HL-60/S4 treated with retinoic acid at 250 ng/mL for 4 days and 3 days (cell line): Measurements from ENCODE around the gene AFAP1L1.
"Not testable (repeated sequence)": the region's sequence is repeated elsewhere in the genome, so short reads cannot be mapped to it uniquely, and the experiment has no call there.

Source experiments
- in situ Hi-C: fragments of 300-500 bp; cut with MboI; formaldehyde crosslinking; loops from 2 replicates; pipeline ENCODE4 v1.7.0; 2022; ENCODE audit warnings: low sequenced_read_pairs

The AFAP1L1 gene

DNA sequence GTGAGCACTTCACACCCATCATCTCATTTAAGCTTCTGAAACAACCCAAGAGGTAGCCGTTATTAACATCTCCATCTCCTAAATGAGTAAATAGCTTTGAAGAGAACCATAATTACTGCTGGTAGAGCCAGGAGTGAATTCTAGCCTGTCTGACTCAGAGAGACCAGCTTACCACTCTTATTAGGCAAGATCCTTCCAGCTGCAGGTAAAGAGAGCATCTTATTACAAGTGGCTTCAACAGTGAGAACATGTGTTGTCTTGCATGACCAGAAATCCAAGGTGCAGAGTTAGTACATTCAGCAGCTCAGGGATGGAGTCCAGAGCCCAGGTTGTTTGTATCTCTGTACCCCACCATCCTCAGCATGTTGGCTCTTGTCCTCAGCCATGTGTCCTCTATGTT is 10.9 kb upstream of the AFAP1L1 start:
- in situ Hi-C loops, result no loop called here

DNA sequence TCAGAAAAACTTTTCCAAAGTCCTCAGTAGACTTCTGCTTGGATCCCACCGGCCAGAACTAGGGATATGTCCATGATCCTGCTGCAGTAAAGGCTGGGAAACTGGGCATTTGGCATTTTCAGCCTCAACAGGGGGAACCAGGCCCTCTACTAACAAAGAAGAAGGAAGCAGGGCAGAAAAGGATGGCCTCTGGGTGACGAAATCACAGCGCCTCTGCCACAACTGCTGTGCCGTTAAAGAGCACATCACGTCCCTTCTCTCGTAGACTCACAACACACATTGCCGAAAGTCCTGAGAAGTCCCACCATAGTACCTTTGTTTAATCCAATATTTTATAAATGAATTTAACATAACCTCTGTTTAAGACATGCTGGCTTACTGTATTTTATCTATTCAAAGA is 10.4 kb upstream of the AFAP1L1 start:
- in situ Hi-C loops, result no loop called here

DNA sequence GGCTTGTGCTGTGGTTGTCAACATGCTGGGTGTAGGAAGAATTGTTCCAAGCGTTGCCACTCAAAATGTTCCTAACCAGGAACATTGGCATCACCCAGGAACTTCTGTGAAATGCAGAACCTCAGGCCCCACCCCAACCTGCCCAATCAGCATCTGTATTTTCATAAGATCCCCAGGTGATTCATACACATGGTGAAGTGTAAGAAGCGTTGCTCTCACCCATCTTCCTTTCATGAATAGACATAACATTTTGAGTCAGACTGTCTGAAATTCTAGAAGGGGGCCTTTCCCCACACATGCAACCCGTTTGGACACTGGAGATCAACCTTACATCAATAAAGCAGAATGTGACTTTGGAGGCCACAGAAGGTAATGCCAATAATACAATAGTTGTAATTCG is 9.3 kb upstream of the AFAP1L1 start:
- in situ Hi-C loops, result no loop called here

DNA sequence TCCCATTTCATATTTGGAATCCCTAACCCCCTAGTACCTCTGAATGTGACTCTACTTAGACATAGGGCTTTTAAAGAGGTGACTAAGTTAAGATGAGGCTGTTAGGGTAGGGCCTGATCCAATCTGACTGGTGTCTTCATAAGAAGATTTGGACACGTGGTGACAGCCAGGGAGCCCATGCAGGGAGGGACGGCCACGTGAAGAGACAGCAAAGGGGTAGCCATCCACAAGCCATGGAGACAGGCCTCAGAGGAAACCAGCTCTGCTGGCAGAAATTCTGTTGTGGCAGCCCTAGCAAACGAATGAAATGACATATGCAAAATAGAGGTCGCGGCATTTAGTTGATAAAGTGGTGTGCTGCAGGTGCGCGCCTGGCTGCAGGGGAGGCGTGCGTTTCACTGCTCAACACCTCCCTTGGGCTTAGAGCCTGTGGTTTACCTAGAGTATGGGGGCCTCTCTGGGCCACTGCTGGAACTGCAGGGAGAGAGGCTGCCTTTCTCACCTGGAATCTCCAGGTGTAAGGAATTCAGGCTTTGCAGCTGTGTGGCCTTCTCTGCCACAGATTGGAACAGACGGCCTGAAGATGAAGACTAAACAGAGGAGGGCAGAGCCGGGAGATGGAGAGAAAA is 7.1 kb upstream of the AFAP1L1 start:
- in situ Hi-C loops, result no loop called here

DNA sequence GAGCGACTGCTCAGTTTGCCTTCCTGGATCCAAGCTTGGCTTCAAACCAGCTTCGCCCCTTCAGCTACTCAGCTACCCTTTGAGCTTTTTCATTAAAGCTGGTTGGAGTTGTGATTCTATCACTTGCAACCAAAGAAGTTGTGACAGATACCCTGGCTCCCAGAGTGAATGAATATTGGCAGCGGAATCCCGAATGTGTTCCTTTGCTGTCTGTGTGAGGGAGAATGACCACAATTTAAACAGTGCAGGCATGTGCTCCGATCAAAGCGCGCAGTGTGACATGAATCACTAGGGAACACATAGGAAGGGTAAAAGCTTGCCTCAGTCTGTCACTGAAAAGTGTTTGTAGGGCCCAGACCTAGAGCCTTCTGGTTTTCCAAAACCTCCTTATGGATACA is 6.6 kb upstream of the AFAP1L1 start:
- in situ Hi-C loops, result no loop called here

DNA sequence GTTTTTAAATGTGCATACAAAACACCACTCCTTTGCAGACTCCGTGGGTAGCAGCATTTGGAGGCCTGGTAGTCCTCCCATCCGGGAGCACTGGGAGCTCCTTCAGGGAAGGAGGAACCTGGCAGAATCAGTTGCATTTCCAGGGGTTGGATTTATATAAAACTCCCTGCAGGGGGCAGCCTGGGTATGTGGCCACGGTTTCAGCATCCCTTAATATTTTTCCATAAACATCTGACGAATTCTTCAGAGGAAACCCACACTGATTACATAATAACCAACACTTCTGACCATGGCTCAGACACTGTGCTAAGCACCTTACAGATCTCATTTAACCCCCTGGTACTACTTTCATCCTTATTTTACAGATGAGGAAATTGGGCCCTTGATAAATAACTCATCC is 6.1 kb upstream of the AFAP1L1 start:
- in situ Hi-C loops, result no loop called here

DNA sequence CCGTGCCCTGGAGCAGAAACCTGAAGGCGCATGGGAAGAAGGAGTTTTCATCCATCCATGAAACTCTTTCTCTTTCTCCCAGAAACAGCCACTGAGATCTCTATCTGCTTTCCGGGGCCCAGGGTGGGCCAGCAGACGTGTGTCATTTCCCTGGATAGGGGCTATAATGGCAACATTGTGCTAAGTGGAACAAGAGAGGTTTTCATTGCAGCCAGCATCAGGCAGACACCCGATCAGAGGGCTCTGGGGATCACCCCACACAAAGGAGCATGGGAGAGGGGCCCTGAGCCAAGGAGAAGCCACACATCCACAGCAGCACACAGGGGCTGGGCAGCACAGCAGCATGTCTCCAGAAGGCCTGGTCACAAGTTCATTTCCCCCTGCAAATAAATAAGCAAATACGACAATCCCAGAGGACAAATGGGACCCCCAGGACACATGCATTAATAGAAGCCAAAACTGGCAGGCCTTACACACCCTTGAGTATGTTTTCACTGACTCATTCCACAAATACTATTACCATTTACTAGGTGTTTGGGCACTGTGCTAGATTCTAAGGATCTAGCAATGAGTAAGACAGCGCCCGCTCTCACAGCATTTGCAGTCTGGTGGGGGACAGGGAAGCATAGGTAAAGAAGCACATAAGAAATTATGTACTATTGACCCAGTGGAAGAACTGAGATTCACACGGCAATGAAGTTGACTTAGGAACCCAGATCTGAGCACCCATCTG is 4.3 kb upstream of the AFAP1L1 start:
- in situ Hi-C loops, result no loop called here

DNA sequence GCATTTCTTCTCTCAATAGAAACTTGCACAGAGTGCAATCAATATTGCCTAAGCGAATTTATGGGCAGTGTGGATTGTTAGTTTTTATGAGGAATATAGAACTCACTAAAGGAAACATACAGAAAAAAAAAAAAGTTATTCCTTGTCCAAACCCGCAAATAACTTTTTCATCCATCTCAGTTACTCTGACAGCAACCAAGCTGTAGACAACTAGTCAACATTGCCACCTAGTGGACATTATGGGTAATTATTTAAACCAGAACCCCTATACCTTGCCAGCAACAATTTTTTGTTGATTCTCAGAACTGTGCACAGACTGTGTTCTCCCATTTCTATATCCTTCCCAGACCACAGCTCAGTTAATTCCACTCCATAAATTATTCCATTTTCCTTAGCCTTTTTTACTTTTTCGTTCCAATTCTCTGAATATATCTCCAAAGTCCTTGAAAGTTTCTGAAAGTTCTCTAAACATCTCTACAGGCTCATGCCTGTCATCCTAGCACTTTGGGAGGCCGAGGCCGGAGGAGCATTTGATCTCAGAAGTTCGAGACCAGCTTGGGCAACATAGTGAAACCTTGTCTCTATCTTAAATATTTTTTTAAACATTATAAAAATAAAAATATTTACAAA is 2.6 kb upstream of the AFAP1L1 start:
- in situ Hi-C loops, result no loop called here

DNA sequence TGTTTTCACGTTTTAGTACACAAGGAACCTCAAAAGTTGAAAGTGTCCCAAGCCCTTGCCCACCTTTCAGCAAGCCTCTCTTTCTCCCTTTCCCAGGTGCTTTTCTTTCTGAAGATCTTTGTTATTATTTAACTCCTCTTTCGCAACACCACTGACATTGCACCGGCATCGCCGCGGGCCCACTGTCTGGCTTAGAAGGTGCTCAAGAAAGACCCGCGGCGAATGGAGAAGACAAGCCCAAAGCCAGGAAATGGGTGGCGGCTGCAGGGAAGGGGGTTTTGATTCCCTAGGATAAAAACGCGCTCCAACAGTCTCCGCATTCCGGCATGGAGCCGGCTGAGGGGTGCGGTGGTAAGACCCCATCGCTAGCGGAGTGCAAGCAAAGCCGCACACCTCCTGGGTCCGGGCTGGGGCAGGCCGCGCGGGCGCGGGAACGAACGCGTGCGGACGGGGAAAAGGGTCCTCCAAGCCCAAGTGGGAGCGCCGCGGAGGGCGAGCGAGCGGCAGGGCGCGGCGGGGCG is 404 bp upstream of the AFAP1L1 start:
- in situ Hi-C loops, result no loop called here

DNA sequence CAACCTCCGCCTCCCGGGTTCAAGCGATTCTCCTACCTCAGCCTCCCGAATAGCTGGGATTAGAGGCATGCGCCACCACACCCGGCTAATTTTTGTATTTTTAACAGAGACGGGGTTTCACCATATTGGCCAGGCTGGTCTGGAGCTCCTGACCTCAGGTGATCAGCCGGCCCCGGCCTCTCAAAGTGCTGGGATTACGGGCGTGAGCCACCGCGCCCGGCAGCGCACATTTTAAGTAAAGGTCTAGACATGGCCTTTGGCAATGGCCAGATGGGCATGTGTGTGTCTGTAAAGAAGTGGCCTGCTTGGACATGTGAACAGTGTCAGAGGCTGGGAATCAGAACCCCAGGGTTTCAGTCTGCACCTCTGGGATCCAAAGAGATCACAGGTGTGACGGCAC is 1.1 kb downstream of the AFAP1L1 start:
- in situ Hi-C loops, result not testable (repeated sequence)

DNA sequence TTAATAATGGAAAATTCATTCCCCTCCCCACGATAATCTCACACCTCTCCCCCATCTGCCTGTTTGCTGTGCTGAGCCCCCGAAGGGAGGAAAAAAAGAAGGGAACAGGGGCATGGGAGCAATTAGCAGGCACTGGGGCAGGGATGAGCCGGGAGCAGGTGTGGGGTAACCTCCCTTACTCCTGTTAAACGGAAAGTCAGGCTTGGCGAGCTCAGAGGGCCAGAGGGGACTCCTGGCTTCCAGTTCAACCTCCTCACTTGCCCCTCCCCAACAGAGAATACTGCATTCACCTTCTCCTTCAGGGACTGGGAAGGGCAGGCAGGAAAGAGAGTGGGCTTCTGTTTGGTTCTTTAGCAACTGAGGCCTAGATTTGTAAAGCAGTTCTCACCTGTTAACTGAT is 1.6 kb downstream of the AFAP1L1 start:
- in situ Hi-C loops, result no loop called here

DNA sequence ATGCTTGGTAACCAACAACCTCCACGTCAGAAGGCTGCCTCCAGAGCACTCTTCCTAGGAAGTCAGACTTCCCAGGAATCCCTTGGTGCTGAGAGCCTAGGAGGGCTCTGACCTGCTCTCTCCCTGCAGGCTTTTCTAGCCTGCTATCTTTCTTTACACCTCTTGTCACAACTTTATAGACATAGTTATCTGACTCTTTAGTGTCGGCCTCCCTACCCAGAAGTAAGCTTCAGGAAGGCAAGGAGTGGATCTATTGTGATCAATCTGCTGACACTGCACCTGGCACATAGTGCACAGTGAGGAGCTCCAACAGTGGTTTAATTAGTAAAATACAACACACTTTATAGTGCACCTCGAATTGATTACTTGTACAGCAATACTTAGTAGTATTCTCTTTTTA is 2.3 kb downstream of the AFAP1L1 start:
- in situ Hi-C loops, result no loop called here

DNA sequence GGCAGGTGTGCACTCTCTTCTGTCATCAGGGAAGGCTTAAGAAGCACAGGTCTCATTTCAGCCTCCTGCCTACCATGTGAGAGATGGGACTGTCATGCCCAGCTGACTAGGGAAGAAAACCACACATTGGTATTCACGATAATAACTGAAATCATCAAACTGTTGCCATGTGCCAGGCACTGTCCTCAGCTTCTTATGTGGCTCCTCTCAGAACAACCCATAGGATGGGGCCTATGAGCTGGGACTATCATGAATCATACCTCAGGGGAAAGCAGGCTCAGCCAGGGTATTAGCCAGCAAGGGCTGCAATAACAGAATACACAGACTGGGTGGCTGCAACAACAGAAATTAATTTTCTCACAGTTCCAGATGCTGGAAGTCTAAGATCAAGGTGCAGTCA is 3.3 kb downstream of the AFAP1L1 start:
- in situ Hi-C loops, result no loop called here

DNA sequence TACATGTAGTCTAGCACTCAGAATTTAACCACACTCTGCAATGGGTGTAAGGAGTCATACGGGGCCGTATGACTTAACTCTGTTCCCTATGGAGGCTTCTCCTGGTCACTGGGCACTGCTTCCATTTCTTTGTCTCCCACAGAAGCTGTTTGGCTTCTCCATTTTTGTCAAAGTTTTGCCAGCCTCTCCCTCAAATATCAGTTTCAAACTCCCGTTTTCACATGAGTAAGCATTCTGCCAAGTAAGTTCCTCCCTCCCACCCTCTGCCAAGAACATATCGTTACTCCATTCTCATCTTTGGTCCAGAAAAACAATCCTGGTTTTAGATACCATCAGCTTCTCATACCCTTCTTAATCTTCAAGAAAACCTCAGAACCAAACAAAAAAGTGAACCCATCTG is 6.1 kb downstream of the AFAP1L1 start:
- in situ Hi-C loops, result no loop called here

DNA sequence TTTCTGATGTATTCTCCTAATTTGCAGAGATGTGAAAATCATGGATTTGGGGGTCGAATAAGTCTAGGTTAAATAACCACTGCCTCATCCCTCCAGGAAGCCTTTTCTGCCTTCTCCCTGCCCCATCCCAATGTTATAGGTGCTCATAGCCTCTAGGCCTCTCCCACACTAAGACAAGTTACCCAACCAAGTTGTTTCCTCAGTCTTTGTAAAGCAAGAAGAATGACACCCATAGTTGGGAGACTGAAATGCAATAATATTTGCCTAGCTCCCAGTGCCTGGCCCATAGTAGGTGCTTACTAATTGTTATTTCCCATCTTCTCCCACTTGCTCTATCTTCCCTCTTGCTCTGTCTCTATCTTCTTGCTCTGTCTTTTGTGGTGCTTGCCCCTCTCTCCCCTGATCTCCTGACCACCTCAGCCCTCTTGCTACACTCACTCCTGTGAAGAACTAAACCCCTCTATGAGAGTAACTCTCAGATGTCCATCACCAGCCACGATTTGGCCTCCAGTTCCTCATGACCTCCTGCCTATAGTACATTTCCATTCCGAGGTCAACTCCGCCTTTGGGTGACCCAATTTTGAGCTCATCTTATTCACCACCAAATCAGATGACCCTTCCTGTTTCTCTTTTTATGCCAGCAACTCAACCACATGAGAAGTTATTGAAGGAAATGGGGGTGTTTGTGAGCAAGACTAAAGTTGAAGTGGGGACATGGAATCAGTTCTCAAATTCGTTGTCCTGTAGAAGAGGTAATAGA is 7.0 kb downstream of the AFAP1L1 start:
- in situ Hi-C loops, result no loop called here

DNA sequence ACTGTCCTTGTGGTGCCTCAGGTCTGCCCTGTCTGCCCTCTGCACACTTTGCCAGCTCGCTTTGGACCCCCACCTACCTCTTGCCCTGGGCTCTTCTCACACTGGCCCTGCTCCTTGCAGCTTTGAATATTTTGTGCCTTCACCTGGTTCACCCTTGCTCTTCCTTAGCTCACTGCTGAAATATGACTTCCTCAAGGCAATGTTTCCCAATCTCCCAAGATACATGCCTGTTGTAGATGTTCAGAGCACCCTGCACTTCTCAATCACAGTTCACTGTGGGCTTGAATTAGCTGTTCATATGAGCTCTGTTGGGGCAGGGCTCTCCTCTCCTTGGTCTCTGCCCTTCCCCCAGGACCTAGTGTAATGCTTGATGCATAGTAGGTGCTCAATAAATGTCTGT is 8.0 kb downstream of the AFAP1L1 start:
- in situ Hi-C loops, result no loop called here

DNA sequence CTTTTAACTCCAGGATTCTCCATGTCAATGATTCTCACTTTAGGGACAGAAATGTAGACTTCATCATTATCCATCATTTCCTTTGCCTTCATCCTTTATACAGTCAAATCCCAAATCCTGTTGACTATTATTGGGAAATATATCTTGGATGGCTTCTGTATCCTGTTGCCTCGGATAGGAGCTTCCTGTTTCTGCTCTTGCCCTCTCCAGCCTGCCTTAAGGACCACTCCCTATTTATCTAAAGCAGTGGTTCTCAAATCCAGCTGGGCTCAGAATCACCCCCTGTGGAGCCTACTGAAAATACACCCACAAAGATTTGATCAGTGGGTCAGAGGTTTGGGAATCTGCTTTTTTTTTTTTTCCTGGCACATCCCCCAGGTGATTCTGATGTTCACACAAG is 8.5 kb downstream of the AFAP1L1 start:
- in situ Hi-C loops, result no loop called here

DNA sequence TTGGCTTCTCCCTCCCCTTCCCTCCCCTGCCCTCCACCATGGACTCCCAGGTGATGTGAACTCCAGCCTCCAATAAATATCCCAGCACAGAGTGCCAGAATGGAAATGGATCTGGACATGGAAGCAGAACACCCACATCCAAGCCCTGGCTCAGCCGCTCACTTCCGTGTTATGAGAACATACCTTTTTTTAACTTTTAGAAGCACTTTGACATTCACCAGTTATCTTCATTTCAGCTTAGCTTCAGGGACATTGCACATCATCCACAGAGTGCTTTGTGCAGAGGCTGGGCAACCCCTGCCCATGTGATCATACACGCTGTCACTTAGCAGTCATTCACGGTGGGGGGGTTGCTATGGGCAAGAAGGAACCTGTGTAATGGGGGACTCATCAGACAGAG is 9.1 kb downstream of the AFAP1L1 start:
- in situ Hi-C loops, result no loop called here

DNA sequence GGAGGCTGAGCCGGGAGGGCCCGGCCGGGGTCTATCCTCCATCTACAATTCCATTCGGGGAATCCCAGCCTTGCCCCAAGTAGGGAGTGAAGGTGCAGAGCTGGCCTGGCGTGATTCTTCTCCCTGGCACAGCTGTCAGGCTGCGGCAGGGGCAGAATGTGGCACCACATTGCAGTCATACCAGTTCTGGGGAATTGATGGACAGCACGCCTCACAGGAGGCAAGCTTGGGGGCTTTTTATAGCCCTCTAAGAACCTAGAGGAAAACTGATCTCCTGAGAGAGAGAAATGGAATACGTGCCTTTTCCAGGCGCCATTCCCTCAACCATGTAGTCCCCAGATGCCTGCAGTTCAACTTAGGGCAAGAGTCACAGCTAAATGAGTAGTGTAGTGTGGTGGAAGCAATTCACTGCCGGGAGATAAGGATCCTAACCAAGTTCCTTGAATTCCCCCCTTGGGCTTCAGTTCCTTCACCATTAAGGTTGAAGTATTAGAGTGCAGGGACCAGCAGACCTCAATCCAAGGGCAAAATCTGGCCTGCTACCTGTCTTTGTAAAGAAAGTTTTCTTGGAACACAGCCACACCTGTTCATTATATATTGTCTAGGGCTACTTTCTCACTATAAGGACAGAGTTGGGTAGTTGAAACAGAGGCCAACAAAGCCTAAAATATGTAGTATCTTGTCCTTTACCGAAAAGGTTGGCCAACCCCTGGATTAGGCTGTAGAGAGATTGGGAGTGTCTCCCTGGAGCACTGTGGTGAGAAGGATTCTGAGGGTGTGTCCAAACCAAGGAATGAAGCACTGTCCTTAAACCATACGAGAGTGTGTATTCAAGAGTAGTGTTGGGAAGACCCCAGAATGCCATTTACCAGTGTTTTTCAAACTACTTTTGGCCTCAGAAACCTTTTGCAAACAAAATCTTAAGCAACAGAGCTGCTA is 10.6 kb downstream of the AFAP1L1 start:
- in situ Hi-C loops, result no loop called here

DNA sequence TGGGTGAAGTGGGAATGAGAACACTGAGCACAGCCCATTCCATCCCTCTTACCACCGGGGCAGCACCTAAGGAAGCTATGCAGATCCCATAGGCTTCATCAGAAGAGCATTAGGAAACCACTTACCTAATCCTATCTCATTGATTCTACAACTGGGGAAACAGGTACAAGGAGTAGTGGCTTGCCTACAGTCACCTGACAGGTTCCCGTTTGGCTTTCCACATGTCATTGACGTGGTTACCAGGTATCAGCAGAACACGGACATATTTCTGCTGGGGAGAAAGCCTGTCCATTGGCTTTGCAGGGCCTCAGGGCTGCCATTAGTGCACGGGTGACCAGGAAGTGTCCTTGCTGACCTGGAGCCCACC is 11.3 kb downstream of the AFAP1L1 start:
- in situ Hi-C loops, result no loop called here
